Astrocyte (in vitro differentiated cells and primary cell): ENCODE data around the gene ABCC3.

Experiments
- EZH2 ChIP-seq: IDR thresholded peaks from 2 replicates; pipeline ENCODE4 v1.6.1; 2012; ENCODE audit warnings: mild to moderate bottlenecking, low read length, inconsistent platforms; ENCODE audit not compliant: insufficient read depth
- TF ChIP-seq, protein P1 (sequence below): IDR thresholded peaks from 2 replicates; pipeline ENCODE4 v1.5.1; 2011; ENCODE audit warnings: low read depth, mild to moderate bottlenecking, inconsistent platforms, low read length, moderate library complexity; ENCODE audit not compliant: insufficient read depth

GRCh38 chr17:50728112-50728429, 93.4 kb downstream of the ABCC3 start:
- TF ChIP-seq, protein P1, sequence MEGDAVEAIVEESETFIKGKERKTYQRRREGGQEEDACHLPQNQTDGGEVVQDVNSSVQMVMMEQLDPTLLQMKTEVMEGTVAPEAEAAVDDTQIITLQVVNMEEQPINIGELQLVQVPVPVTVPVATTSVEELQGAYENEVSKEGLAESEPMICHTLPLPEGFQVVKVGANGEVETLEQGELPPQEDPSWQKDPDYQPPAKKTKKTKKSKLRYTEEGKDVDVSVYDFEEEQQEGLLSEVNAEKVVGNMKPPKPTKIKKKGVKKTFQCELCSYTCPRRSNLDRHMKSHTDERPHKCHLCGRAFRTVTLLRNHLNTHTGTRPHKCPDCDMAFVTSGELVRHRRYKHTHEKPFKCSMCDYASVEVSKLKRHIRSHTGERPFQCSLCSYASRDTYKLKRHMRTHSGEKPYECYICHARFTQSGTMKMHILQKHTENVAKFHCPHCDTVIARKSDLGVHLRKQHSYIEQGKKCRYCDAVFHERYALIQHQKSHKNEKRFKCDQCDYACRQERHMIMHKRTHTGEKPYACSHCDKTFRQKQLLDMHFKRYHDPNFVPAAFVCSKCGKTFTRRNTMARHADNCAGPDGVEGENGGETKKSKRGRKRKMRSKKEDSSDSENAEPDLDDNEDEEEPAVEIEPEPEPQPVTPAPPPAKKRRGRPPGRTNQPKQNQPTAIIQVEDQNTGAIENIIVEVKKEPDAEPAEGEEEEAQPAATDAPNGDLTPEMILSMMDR, result no peak
- no peak for TF ChIP-seq EZH2
